Omental fat pad (tissue), 4 donors: Measurements from ENCODE around the gene TTC28. TPM values are rescaled to one million over a fixed set of nuclear protein-coding genes. Genes with fewer than 3 reads are reported as not detected.
"Not testable (repeated sequence)": the region's sequence is repeated elsewhere in the genome, so short reads cannot be mapped to it uniquely, and the experiment has no call there.

ENCODE experiments used
- ATAC-seq: fragments of 150-250 bp; one replicate; pipeline ENCODE4 v1.9.1; 2016; ENCODE audit warnings: mild to moderate bottlenecking, moderate library complexity; ENCODE audit not compliant: low FRiP score
- DNase-seq: peaks from one replicate; pipeline ENCODE4 v3.0.0-alpha.2; 2019; ENCODE audit warnings: low spot score
- CTCF ChIP-seq, 3 donors: fragments of 450-650 bp; IDR thresholded peaks; one replicate each; pipeline ENCODE4 v1.5.1; 2016 to 2017; ENCODE audit warnings: antibody characterized with exemption in 3 of 3, mild to moderate bottlenecking in 3 of 3, moderate library complexity in 2 of 3
- total RNA-seq, 4 donors: library from RNA; depleted of rRNA; stranded (reverse); fragments of >200 nt; gene quantifications; one replicate each; pipeline ENCODE4 v1.1.0, GENCODE V29; 2016

Gene TTC28
- total RNA-seq, 4 donors from 2014 or later: 28.6 to 103 (median 50.6) TPM

DNA sequence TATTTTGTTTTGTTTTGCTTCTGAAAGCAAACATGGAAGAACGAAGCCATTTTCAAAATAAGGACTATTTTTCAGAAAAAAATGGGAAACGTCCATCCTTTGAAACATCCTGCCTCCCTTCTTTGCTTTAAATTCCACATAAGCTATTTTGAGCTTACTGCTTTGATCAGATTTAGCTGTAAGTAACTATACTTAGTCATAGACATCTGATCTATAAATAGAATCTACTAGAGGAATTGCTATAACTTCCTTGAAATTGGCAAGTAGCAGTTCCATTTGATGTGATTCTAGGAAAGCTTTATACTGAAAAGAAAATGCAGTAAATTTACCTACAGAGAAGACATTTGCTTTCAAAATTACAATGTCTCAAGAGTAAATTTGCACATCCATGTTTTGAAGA, 305.8 kb downstream of the TTC28 start:
- DNase-seq (no peak), ATAC-seq (no peak)
- no peak for TF ChIP-seq CTCF (IDR thresholded peaks at IDR 0.05)

- DNase-seq (no peak), ATAC-seq (no peak)
- no peak for TF ChIP-seq CTCF (IDR thresholded peaks at IDR 0.05)
These were observed 309.8 kb downstream of the TTC28 start for GRCh38 chr22:28369854-28370253.

- no peak for TF ChIP-seq CTCF (IDR thresholded peaks at IDR 0.05)
- no peak for DNase-seq
- no peak for ATAC-seq
These were observed 312.8 kb downstream of the TTC28 start for GRCh38 chr22:28366856-28367255.

GRCh38 chr22:28365371-28365770, 314.3 kb downstream of the TTC28 start:
- TF ChIP-seq CTCF (IDR thresholded peaks at IDR 0.05): no peak
- ATAC-seq: no peak

GRCh38 chr22:28364105-28364504, 315.5 kb downstream of the TTC28 start:
- not testable (repeated sequence) for DNase-seq, ATAC-seq

More at GRCh38 chr22:28365371-28365770, 314.3 kb downstream of the TTC28 start:
- no peak for DNase-seq

- no peak for DNase-seq
- no peak for ATAC-seq
- no peak for TF ChIP-seq CTCF (IDR thresholded peaks at IDR 0.05)
These were observed 318.7 kb downstream of the TTC28 start for GRCh38 chr22:28360939-28361338.

GRCh38 chr22:28358312-28358711, 321.3 kb downstream of the TTC28 start:
- TF ChIP-seq CTCF (IDR thresholded peaks at IDR 0.05): no peak
- ATAC-seq: no peak
- no peak for DNase-seq

- DNase-seq (no peak), ATAC-seq (no peak)
- no peak for TF ChIP-seq CTCF (IDR thresholded peaks at IDR 0.05)
These were observed 322.4 kb downstream of the TTC28 start for GRCh38 chr22:28357193-28357592.
